Hepatic stellate cell (primary cell): Measurements from ENCODE around the gene NUP133.
"Not testable (repeated sequence)": the region's sequence is repeated elsewhere in the genome, so short reads cannot be mapped to it uniquely, and the experiment has no call there.

Experiments used
- DNase-seq: peaks from one replicate; pipeline ENCODE4 v3.0.0; 2011; ENCODE audit warnings: low spot score

NUP133 gene

GRCh38 chr1:229507951-229508822 lies at the start of gene NUP133:
Gene NUP133, minus strand, starts transcription at chr1:229508341. Its CDS starts 92 bp downstream, at chr1:229508249.
- DNase-seq: peak; percentile 92

DNA sequence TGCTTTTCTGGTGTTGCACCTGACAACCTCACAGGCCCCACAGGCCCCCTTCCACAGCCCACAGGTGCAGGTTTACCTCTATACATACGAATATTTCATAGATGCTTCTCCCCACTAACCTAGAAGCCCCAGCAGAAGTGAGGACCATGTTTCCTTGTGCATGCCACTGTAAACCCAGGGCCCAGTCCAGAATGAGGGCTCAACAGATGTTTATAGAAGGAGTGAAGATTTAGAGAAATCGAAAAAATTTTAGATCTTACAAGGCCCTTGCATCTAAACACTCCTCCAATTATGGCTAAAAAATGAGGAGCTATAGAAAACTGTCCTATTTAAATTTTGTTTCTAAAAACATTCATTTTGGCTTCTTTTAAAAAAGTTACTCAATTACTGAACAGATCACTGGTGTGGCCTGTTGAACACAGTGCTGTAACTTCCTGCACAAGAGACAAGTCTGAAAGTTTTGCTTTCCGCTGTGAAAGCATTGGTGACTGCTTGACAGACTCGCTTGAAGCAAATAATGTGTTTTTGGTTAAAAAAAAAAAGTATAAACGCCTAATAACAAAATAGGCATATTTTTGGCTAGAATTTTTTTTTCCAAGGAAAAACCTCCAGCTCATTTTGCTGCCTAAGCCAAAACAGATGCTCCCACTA lies 49.2 kb upstream of the NUP133 start:
- DNase-seq: peak; percentile 19

DNA sequence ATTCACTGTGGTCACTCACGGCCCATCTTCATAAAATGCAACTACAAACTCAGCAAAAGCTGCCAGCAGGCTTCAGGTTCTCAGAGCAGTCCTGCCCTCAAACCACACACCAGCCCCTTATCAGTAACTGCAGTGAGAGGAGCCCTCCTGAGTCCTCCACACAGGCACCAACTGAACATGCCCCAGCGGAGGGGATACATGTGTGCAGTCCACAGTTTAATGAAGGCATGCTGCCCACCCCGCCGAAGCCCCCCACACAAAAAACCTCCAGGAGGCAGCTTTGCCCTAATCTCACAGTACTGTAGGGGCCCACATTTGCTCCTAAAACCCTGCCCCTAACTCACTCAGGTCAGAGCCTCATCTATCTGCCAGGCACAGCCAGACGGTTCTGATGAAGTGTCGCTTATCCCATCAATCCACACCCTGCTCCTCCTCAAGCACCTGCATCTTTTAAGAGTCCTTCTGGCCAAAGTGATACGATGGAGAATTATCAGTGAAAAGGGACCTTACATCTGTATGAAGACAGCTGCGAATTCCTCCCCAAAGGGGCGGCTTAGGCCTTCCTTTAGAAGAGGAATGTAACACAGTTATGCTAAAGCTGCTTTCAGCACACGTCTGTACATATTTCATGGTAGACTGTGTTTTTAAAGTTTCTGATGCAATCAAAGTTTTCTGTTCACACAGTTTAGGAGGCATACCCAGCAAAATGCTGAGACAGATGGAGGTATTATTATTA lies 46.9 kb upstream of the NUP133 start:
- DNase-seq: no peak

GRCh38 chr1:229553621-229554130 lies 45.5 kb upstream of the NUP133 start:
- DNase-seq: no peak

- no peak for DNase-seq
These were observed 44.6 kb upstream of the NUP133 start for GRCh38 chr1:229552732-229553131.

DNA sequence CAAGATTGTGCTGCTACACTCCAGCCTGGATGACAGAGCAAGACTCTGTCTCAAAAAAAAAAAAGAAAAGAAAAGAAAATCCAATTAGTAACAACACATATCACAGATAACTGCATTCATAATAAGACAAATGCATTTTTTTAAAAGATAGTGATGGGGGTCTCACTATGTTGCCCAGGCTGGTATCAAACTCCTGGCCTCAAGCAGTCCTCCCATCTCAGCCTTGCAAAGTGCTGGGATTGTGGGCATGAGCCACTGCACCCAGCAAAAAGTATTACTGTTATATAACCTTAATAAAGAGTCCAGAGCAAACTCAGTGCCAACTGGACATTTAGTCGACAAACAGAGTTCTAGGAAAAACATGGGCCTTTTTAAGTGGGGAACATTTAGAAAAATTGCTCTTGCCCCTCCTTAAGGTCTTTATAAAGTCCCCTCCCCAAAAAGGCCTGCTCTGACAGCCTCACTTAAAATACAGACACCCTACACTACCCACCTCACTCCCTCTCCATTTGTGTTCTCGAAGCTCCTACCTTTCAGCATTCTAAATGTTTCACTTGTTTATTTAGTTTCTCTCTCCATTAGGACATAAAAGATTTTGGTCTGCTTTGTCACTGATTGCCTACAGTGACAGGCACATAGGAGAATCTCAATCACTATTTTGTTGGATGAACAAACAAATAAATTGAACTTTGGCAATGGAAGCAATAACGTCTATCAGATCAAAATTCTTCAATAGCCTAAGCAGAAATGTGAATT lies 42.8 kb upstream of the NUP133 start:
- no peak for DNase-seq

GRCh38 chr1:229547542-229547941 lies 39.4 kb upstream of the NUP133 start:
- no peak for DNase-seq

GRCh38 chr1:229544587-229544986 lies 36.4 kb upstream of the NUP133 start:
- DNase-seq: no peak

- DNase-seq: no peak
These were observed 31.8 kb upstream of the NUP133 start for GRCh38 chr1:229539863-229540506.

GRCh38 chr1:229538945-229539344 lies 30.8 kb upstream of the NUP133 start:
- DNase-seq: no peak

DNA sequence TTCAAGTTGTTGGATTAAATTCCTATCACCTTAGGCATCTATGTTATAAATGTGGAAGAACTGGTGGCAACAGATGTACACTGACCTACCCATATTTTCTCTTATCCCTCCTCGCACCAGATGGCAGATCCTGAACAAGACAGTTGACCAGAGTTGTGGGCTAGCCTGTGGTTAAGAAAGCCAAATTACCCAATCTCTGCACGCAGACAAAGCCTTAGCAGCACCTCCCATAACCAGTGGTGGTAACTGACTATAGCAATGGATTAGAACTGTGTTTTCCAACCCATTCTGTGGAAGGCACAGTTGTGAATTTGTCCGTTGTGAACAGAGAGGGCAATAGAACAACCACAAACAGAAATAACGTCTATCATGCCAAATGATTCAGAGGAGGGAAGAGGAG lies 29.8 kb upstream of the NUP133 start:
- DNase-seq: no peak

- no peak for DNase-seq
These were observed 28.8 kb upstream of the NUP133 start for GRCh38 chr1:229536982-229537381.

- DNase-seq: no peak
These were observed 27.1 kb upstream of the NUP133 start for GRCh38 chr1:229535230-229535629.

DNA sequence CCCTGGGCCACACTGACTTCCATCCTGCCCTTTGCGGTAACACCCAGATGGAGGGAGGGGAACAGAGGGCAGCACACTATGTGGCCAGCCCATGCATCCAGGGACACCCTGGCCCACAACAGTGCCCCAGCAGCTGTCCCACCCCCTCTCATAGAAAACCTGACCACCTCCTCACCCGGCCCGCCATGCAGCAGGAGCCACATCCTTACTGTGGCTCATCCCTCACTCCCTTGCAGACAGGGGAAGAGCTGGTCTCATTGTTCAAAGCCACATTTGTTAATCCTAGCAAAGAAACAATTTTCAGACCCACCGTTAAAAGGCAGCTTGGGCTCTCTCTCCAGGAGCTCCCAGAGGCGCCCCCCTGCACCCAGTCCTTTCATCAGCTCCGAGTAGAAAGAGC lies 23.2 kb upstream of the NUP133 start:
- DNase-seq: no peak

- DNase-seq: no peak
These were observed 21.5 kb upstream of the NUP133 start for GRCh38 chr1:229529639-229530038.

GRCh38 chr1:229526695-229527094 lies 18.6 kb upstream of the NUP133 start:
- DNase-seq: no peak

- no peak for DNase-seq
These were observed 14.9 kb upstream of the NUP133 start for GRCh38 chr1:229523052-229523451.

DNA sequence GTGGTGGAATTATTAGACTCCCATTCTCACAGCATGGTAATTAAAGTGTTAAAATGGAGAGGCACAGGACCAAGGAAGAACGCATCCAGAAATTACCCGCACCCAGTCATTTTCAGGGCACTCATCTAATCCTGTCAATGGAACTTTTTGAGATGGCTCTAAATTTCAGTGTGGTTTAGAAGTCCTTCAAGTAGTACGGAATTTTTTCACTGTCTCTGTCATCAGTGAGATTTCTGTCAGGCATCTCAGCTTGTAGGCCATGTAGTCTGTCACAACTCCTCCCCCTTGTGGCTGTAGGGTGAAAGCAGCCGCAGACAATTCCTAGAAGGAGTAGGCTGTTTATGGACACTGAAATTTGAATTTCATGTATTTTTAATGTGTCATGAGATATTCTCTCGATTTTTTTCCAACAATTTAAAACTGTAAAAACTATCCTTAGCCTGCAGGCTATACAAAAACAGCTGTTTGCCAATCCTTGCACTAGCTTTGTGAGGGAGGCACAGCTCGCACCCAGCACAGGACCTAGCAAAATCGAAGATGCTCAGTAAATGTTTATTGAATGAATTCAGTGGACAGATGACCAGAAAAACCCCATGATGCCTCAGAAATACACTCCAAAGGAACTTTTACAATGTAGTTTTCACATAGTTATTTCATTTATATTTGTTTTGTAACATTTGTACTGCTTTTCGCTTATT lies 6.6 kb upstream of the NUP133 start:
- DNase-seq: peak; percentile 75

DNA sequence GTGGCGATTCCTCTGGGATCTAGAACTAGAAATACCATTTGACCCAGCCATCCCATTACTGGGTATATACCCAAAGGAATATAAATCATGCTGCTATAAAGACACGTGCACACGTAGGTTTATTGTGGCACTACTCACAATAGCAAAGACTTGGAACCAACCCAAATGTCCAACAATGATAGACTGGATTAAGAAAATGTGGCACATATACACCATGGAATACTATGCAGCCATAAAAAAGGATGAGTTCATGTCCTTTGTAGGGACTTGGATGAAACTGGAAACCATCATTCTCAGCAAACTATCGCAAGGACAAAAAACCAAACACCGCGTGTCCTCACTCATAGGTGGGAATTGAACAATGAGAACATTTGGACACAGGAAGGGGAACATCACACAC lies 3.5 kb upstream of the NUP133 start:
- DNase-seq: not testable (repeated sequence)

- not testable (repeated sequence) for DNase-seq
These were observed 3.1 kb upstream of the NUP133 start for GRCh38 chr1:229511201-229511600.

GRCh38 chr1:229509576-229509975 lies 1.4 kb upstream of the NUP133 start:
- DNase-seq: no peak
